Mesenchymal stem cell (in vitro differentiated cells and primary cell): ENCODE results near the gene SYNGR4.

Source experiments
- DNase-seq: peaks from one replicate; pipeline ENCODE4 v3.0.0-alpha.2; 2013
- H2AFZ ChIP-seq: one replicate; pipeline ENCODE4 v1.6.1; 2013; ENCODE audit warnings: low read depth, mild to moderate bottlenecking, control low read depth, inconsistent platforms, low read length, moderate library complexity
- H2AK5ac ChIP-seq: 2 replicates; pipeline ENCODE4 v1.6.1; 2013; ENCODE audit warnings: low read length, moderate library complexity, mild to moderate bottlenecking, inconsistent platforms; ENCODE audit not compliant: severe bottlenecking
- H2BK120ac ChIP-seq: one replicate; pipeline ENCODE4 v1.6.1; 2013; ENCODE audit warnings: low read depth, mild to moderate bottlenecking, inconsistent platforms, low read length, moderate library complexity
- H2BK12ac ChIP-seq, 2 experiments: one replicate each; pipeline ENCODE4 v1.6.1; 2013; ENCODE audit warnings: inconsistent platforms in 2 of 2, low read length in 2 of 2, mild to moderate bottlenecking in 2 of 2, moderate library complexity in 2 of 2, control low read depth in 1 of 2
- H2BK15ac ChIP-seq: one replicate; pipeline ENCODE4 v1.6.1; 2013; ENCODE audit warnings: mild to moderate bottlenecking, low read depth, inconsistent platforms; ENCODE audit not compliant: poor library complexity, severe bottlenecking
- H2BK5ac ChIP-seq: 2 replicates; pipeline ENCODE4 v1.6.1; 2013; ENCODE audit warnings: low read depth, mild to moderate bottlenecking, low read length, control low read depth, inconsistent platforms; ENCODE audit not compliant: poor library complexity, severe bottlenecking
- H3K14ac ChIP-seq, 2 experiments: one replicate each; pipeline ENCODE4 v1.6.1; 2013; ENCODE audit warnings: inconsistent platforms in 2 of 2, low read length in 2 of 2, control low read depth in 1 of 2, mild to moderate bottlenecking in 1 of 2, moderate library complexity in 1 of 2
- H3K18ac ChIP-seq, 2 experiments: one replicate each; pipeline ENCODE4 v1.6.1; 2013; ENCODE audit warnings: inconsistent platforms in 2 of 2, low read length in 2 of 2, control low read depth in 1 of 2, low read depth in 1 of 2, mild to moderate bottlenecking in 1 of 2
- H3K23ac ChIP-seq, 2 experiments: one replicate each; pipeline ENCODE4 v1.6.1; 2013; ENCODE audit warnings: inconsistent platforms in 2 of 2, low read length in 2 of 2, mild to moderate bottlenecking in 2 of 2, moderate library complexity in 2 of 2, control low read depth in 1 of 2
- H3K27ac ChIP-seq: 2 replicates; pipeline ENCODE4 v1.5.1; 2013; ENCODE audit warnings: mild to moderate bottlenecking, moderate library complexity, low read length, control low read depth, inconsistent platforms; ENCODE audit not compliant: poor library complexity, severe bottlenecking
- H3K27me3 ChIP-seq, 2 experiments: 2 replicates each; pipeline versions ENCODE4 v1.6.1 to v1.7.0; 2013; ENCODE audit warnings: low read length in 2 of 2, mild to moderate bottlenecking in 2 of 2, moderate library complexity in 2 of 2, control low read depth in 1 of 2, inconsistent platforms in 1 of 2; ENCODE audit not compliant: control insufficient read depth in 1 of 2, insufficient read depth in 1 of 2
- H3K36me3 ChIP-seq, 2 experiments: 2 replicates each; pipeline versions ENCODE4 v1.6.1 to v1.7.0; 2013; ENCODE audit warnings: low read length in 2 of 2, control low read depth in 1 of 2, inconsistent platforms in 1 of 2, low read depth in 1 of 2, mild to moderate bottlenecking in 1 of 2; ENCODE audit not compliant: insufficient read depth in 2 of 2, control insufficient read depth in 1 of 2
- H3K4ac ChIP-seq, 2 experiments: one replicate each; pipeline ENCODE4 v1.6.1; 2013; ENCODE audit warnings: inconsistent platforms in 2 of 2, low read length in 2 of 2, mild to moderate bottlenecking in 2 of 2, moderate library complexity in 2 of 2, control low read depth in 1 of 2, low read depth in 1 of 2
- H3K4me1 ChIP-seq: 2 replicates; pipeline ENCODE4 v1.6.1; 2013; ENCODE audit warnings: low read depth, low read length, control low read depth; ENCODE audit not compliant: control insufficient read depth, insufficient read depth
- H3K4me2 ChIP-seq: 2 replicates; pipeline ENCODE4 v1.6.1; 2013; ENCODE audit warnings: low read length, mild to moderate bottlenecking, inconsistent platforms; ENCODE audit not compliant: poor library complexity, severe bottlenecking
- H3K4me3 ChIP-seq, 2 experiments: 2 replicates each; pipeline versions ENCODE4 v1.5.1 to v1.7.0; 2013; ENCODE audit warnings: low read length in 2 of 2, mild to moderate bottlenecking in 2 of 2, control low read depth in 1 of 2, low read depth in 1 of 2; ENCODE audit not compliant: insufficient read depth in 1 of 2
- H3K79me1 ChIP-seq: replicated peaks from 2 replicates; pipeline ENCODE4 v1.6.1; 2013; ENCODE audit warnings: mild to moderate bottlenecking, control low read depth, low read length, inconsistent platforms; ENCODE audit not compliant: poor library complexity, severe bottlenecking
- H3K9ac ChIP-seq: 2 replicates; pipeline ENCODE4 v1.7.0; 2013; ENCODE audit warnings: mild to moderate bottlenecking, low read length, moderate library complexity
- H3K9me3 ChIP-seq: 2 replicates; pipeline ENCODE4 v1.7.0; 2013; ENCODE audit warnings: mild to moderate bottlenecking, low read length; ENCODE audit not compliant: control insufficient read depth
- H4K8ac ChIP-seq: one replicate; pipeline ENCODE4 v1.6.1; 2013; ENCODE audit warnings: inconsistent platforms, mild to moderate bottlenecking, low read length, moderate library complexity
- H4K91ac ChIP-seq: one replicate; pipeline ENCODE4 v1.6.1; 2013; ENCODE audit warnings: mild to moderate bottlenecking, low read length, inconsistent platforms
- WGBS: methylation state at CpG from one replicate; pipeline ENCODE4 v1.1.7; 2013; ENCODE audit warnings: mixed read lengths; 5-methylcytosine and 5-hydroxymethylcytosine counted together

Gene SYNGR4

GRCh38 chr19:48338253-48338755 is 25.9 kb upstream of the SYNGR4 start:
- Histone ChIP-seq H4K8ac (no peak overlapping the region), H3K4me3 (no peak overlapping the region), H3K36me3 (peaks cover 3 to 10% of the 10 kb centered on the region in 2 experiments), H2AK5ac (no peak overlapping the region), H2BK5ac (no peak overlapping the region), H2BK15ac (no peak overlapping the region), H2BK120ac (no peak overlapping the region), H3K9me3 (no peaks in the 10 kb centered on the region), H3K4me1 (peaks cover 22% of the 10 kb centered on the region), H2BK12ac (no peak overlapping the region), H3K79me1 (no peaks in the 10 kb centered on the region), H3K14ac (no peak overlapping the region), H2AFZ (no peak overlapping the region), H3K18ac (no peak overlapping the region), H3K27me3 (no peaks in the 10 kb centered on the region), H3K27ac (no peak overlapping the region), H4K91ac (no peak overlapping the region), H3K9ac (no peak overlapping the region), H3K23ac (no peak overlapping the region), H3K4ac (no peak overlapping the region), H3K4me2 (no peak overlapping the region)
- WGBS, result 95% methylated on average over 14 of the region's 14 CpGs
- no peak for DNase-seq

- H3K9me3 ChIP-seq, result no peaks in the 10 kb centered on the region
- no peak overlapping the region for H2BK15ac ChIP-seq
- H3K14ac ChIP-seq, result no peak overlapping the region
- no peak overlapping the region for H3K27ac ChIP-seq
- DNase-seq, result no peak
- no peak overlapping the region for H3K4me3 ChIP-seq
- peaks cover 16% of the 10 kb centered on the region for H3K4me1 ChIP-seq
- H2AFZ ChIP-seq, result no peak overlapping the region
- no peak overlapping the region for H2AK5ac ChIP-seq
- no peak overlapping the region for H3K4ac ChIP-seq
- peaks cover 3 to 10% of the 10 kb centered on the region in 2 experiments for H3K36me3 ChIP-seq
- H3K4me2 ChIP-seq, result no peak overlapping the region
- no peaks in the 10 kb centered on the region for H3K79me1 ChIP-seq
- H2BK12ac ChIP-seq, result no peak overlapping the region
- 88% methylated on average over 14 of the region's 14 CpGs for WGBS
- no peak overlapping the region for H4K8ac ChIP-seq
- no peak overlapping the region for H3K9ac ChIP-seq
- no peak overlapping the region for H2BK5ac ChIP-seq
- no peaks in the 10 kb centered on the region for H3K27me3 ChIP-seq
- no peak overlapping the region for H2BK120ac ChIP-seq
- H3K18ac ChIP-seq, result no peak overlapping the region
- no peak overlapping the region for H3K23ac ChIP-seq
- H4K91ac ChIP-seq, result no peak overlapping the region
These were observed 25.2 kb upstream of the SYNGR4 start for GRCh38 chr19:48338802-48339503.

GRCh38 chr19:48340995-48341394 is 23.2 kb upstream of the SYNGR4 start:
- no peak overlapping the region for H2AK5ac ChIP-seq
- no peak overlapping the region for H2BK5ac ChIP-seq

GRCh38 chr19:48341515-48342413 is 22.4 kb upstream of the SYNGR4 start:
- Histone ChIP-seq H2AFZ (no peak overlapping the region), H3K4me2 (no peak overlapping the region), H3K9me3 (no peaks in the 10 kb centered on the region), H2BK12ac (no peak overlapping the region), H2BK120ac (no peak overlapping the region), H3K4ac (no peak overlapping the region), H3K4me1 (peaks cover 14% of the 10 kb centered on the region), H3K14ac (no peak overlapping the region), H2BK15ac (no peak overlapping the region), H4K8ac (no peak overlapping the region), H3K9ac (no peak overlapping the region), H3K36me3 (peaks cover 3 to 10% of the 10 kb centered on the region in 2 experiments), H2BK5ac (no peak overlapping the region), H3K4me3 (no peak overlapping the region), H3K18ac (no peak overlapping the region), H2AK5ac (no peak overlapping the region), H3K27ac (no peak overlapping the region), H3K23ac (no peak overlapping the region), H4K91ac (no peak overlapping the region), H3K79me1 (no peaks in the 10 kb centered on the region), H3K27me3 (no peaks in the 10 kb centered on the region)
- WGBS, result 96% methylated on average over 10 of the region's 10 CpGs
- no peak for DNase-seq

More at GRCh38 chr19:48340995-48341394, 23.2 kb upstream of the SYNGR4 start:
- no peak overlapping the region for H3K27ac ChIP-seq
- no peak overlapping the region for H4K8ac ChIP-seq
- DNase-seq, result no peak
- H3K23ac ChIP-seq, result no peak overlapping the region
- H3K79me1 ChIP-seq, result no peaks in the 10 kb centered on the region
- H3K4me3 ChIP-seq, result no peak overlapping the region
- no peak overlapping the region for H2AFZ ChIP-seq
- no peak overlapping the region for H3K14ac ChIP-seq
- no peak overlapping the region for H2BK12ac ChIP-seq
- H3K4me1 ChIP-seq, result peaks cover 14% of the 10 kb centered on the region
- no peak overlapping the region for H3K4me2 ChIP-seq
- no peak overlapping the region for H3K4ac ChIP-seq
- no peak overlapping the region for H3K9ac ChIP-seq
- H3K27me3 ChIP-seq, result no peaks in the 10 kb centered on the region
- no peak overlapping the region for H2BK120ac ChIP-seq
- H4K91ac ChIP-seq, result no peak overlapping the region
- H3K9me3 ChIP-seq, result no peaks in the 10 kb centered on the region
- peaks cover 3 to 10% of the 10 kb centered on the region in 2 experiments for H3K36me3 ChIP-seq
- H2BK15ac ChIP-seq, result no peak overlapping the region
- 92% methylated on average over 11 of the region's 11 CpGs for WGBS
- no peak overlapping the region for H3K18ac ChIP-seq
